Activated T-cell treated with anti-CD3 and anti-CD28 coated beads, Interleukin-2, amount 50 U/mL, for 24 hours (primary cell): ENCODE measurements around the gene PNKP.

ENCODE experiments used
- DNase-seq: peaks from one replicate; pipeline ENCODE4 v3.0.0-alpha.2; 2020
- H3K27ac Mint-ChIP-seq: 2 replicates; pipeline ENCODE4 v1.8.0; 2020; ENCODE audit warnings: mild to moderate bottlenecking, mixed read lengths
- H3K27me3 Mint-ChIP-seq: 2 replicates; pipeline ENCODE4 v1.8.0; 2020; ENCODE audit warnings: mixed read lengths
- H3K36me3 Mint-ChIP-seq: 2 replicates; pipeline ENCODE4 v1.8.0; 2020; ENCODE audit warnings: low read depth, mixed read lengths
- H3K4me1 Mint-ChIP-seq: 2 replicates; pipeline ENCODE4 v1.8.0; 2020; ENCODE audit warnings: low read depth, mixed read lengths
- H3K4me3 Mint-ChIP-seq: 2 replicates; pipeline ENCODE4 v1.8.0; 2020; ENCODE audit warnings: mild to moderate bottlenecking, moderate library complexity, mixed read lengths
- H3K9me3 Mint-ChIP-seq: 2 replicates; pipeline ENCODE4 v1.8.0; 2020; ENCODE audit warnings: mixed read lengths

Gene PNKP

GRCh38 chr19:49873834-49874233, 6.5 kb upstream of the PNKP start:
- H3K36me3 Mint-ChIP-seq = peaks cover 47% of the 10 kb centered on the region
- no peak for DNase-seq
- H3K4me3 Mint-ChIP-seq = peak overlapping the region; percentile 15
- H3K27ac Mint-ChIP-seq = no peak overlapping the region
- no peaks in the 10 kb centered on the region for H3K27me3 Mint-ChIP-seq
- peaks cover 48% of the 10 kb centered on the region for H3K4me1 Mint-ChIP-seq
- H3K9me3 Mint-ChIP-seq = no peaks in the 10 kb centered on the region

- Mint-ChIP-seq H3K4me3 (no peak overlapping the region), H3K36me3 (peaks cover 43% of the 10 kb centered on the region), H3K27ac (peak overlapping the region; percentile 18), H3K9me3 (no peaks in the 10 kb centered on the region), H3K4me1 (peaks cover 40% of the 10 kb centered on the region), H3K27me3 (no peaks in the 10 kb centered on the region)
- DNase-seq = no peak
Measured at GRCh38 chr19:49873129-49873521, 5.7 kb upstream of the PNKP start.

- DNase-seq = no peak
- no peaks in the 10 kb centered on the region for H3K27me3 Mint-ChIP-seq
- peak overlapping the region; percentile 84 for H3K27ac Mint-ChIP-seq
- peaks cover 38% of the 10 kb centered on the region for H3K4me1 Mint-ChIP-seq
- no peak overlapping the region for H3K4me3 Mint-ChIP-seq
- H3K9me3 Mint-ChIP-seq = no peaks in the 10 kb centered on the region
- H3K36me3 Mint-ChIP-seq = peaks cover 43% of the 10 kb centered on the region
Measured at GRCh38 chr19:49872245-49873128, 5.1 kb upstream of the PNKP start.

DNA sequence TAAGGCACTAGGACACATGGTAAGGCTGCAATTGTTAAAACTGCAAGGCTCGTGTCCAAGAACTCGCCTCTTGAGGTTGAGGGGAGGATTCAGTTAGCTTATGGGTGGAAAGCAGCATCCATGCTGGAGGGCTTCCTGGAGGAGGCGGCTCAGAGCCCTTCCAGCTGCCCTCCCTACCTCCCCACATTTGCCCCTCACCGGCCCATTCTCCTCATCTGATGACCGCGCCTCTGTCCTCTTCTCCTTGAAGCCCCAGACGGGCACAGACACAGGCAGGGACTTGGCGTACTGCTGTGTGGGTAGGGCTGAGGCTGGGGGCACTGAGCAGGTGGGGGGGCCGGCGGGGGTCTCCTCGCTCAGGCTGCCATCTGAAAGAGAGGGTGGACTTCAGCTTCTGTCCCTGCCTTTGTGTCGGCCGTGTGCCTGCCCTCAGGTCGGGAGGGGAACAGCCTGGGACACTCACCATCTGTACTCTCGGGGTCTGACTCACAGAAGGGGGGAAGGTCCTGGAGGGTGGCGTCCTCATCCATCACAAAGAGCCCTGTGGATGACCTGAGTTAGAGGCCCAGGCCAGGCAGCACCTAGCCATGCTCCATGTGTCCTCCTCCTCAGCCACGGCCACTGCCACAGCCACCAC, 4.1 kb upstream of the PNKP start:
- DNase-seq = no peak
- Mint-ChIP-seq H3K27me3 (no peaks in the 10 kb centered on the region), H3K4me3 (no peak overlapping the region), H3K27ac (peak overlapping the region; percentile 84), H3K4me1 (peaks cover 43% of the 10 kb centered on the region), H3K36me3 (peaks cover 50% of the 10 kb centered on the region), H3K9me3 (no peaks in the 10 kb centered on the region)

DNA sequence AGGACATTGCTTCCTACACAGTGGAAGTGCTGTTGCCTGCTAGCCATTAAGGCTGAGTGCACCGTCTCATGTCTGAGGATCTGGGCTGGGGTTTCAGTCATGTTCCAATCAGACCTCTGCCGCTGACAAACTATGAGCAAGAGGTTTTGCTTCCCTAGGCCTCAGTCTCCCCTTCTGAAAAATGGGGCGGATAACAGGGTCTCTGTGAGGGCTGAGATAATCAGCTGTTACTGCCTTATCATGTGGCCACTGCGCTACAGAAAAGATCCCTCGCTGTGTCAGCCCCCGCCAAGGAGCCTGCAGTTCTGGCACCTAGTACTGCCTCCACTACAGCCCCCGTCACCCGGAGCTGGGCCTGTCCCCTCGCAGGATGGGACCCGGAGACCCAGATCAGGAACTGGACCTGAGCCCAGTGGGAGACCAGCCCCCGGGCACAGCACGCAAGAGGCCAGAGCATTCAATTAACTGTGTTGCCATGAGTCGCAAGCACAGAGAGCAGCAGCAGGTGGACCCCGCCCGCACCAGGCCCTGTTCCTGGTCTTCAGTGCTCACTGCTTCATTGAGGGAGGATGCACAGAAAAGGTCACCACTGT, 3.0 kb upstream of the PNKP start:
- Mint-ChIP-seq H3K27ac (no peak overlapping the region), H3K4me3 (no peak overlapping the region), H3K27me3 (no peaks in the 10 kb centered on the region), H3K36me3 (peaks cover 61% of the 10 kb centered on the region), H3K4me1 (peaks cover 48% of the 10 kb centered on the region), H3K9me3 (no peaks in the 10 kb centered on the region)
- DNase-seq = no peak

GRCh38 chr19:49869484-49870308, 2.3 kb upstream of the PNKP start:
- Mint-ChIP-seq H3K4me1 (peaks cover 49% of the 10 kb centered on the region), H3K9me3 (no peaks in the 10 kb centered on the region), H3K36me3 (peaks cover 64% of the 10 kb centered on the region), H3K27ac (no peak overlapping the region), H3K27me3 (no peaks in the 10 kb centered on the region), H3K4me3 (no peak overlapping the region)
- peak; percentile 92 for DNase-seq

- H3K27ac Mint-ChIP-seq = no peak overlapping the region
- peaks cover 50% of the 10 kb centered on the region for H3K4me1 Mint-ChIP-seq
- H3K4me3 Mint-ChIP-seq = no peak overlapping the region
- H3K9me3 Mint-ChIP-seq = no peaks in the 10 kb centered on the region
- no peaks in the 10 kb centered on the region for H3K27me3 Mint-ChIP-seq
- peaks cover 65% of the 10 kb centered on the region for H3K36me3 Mint-ChIP-seq
- peak; percentile 86 for DNase-seq
Measured at GRCh38 chr19:49869009-49869483, 1.7 kb upstream of the PNKP start.

- DNase-seq = no peak
- Mint-ChIP-seq H3K9me3 (no peaks in the 10 kb centered on the region), H3K27ac (no peak overlapping the region), H3K36me3 (peaks cover 67% of the 10 kb centered on the region), H3K4me1 (peaks cover 36% of the 10 kb centered on the region), H3K27me3 (no peaks in the 10 kb centered on the region), H3K4me3 (peak overlapping the region; percentile 97)
Measured at GRCh38 chr19:49864890-49865289, 2.5 kb downstream of the PNKP start.

DNA sequence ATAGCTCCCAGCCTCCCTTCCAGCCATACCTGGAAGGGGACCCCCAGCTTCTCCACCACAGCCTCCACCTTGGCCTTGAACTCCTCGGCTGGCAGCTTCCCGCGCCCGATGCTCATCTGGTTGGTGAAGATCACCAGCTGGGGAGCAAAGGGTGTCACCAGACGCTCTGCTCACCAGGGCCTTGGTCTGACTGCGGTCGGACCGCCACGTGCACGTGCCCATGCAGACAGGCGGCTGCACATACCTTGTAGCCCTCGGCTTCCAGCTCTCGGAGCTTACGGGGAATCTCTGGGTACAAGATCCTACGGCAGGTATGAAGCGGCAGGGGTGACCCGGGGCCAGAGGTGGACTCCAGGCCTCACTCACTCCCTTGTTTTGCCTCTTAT, 3.4 kb downstream of the PNKP start:
- no peak for DNase-seq
- H3K4me3 Mint-ChIP-seq = no peak overlapping the region
- H3K36me3 Mint-ChIP-seq = peaks cover 77% of the 10 kb centered on the region
- H3K4me1 Mint-ChIP-seq = peaks cover 36% of the 10 kb centered on the region
- no peaks in the 10 kb centered on the region for H3K9me3 Mint-ChIP-seq
- H3K27ac Mint-ChIP-seq = peak overlapping the region; percentile 31
- H3K27me3 Mint-ChIP-seq = no peaks in the 10 kb centered on the region

- no peak for DNase-seq
- Mint-ChIP-seq H3K4me3 (no peak overlapping the region), H3K9me3 (no peaks in the 10 kb centered on the region), H3K36me3 (peaks cover 82% of the 10 kb centered on the region), H3K27ac (peak overlapping the region; percentile 72), H3K27me3 (no peaks in the 10 kb centered on the region), H3K4me1 (peaks cover 36% of the 10 kb centered on the region)
Measured at GRCh38 chr19:49863254-49863934, 4.0 kb downstream of the PNKP start.

DNA sequence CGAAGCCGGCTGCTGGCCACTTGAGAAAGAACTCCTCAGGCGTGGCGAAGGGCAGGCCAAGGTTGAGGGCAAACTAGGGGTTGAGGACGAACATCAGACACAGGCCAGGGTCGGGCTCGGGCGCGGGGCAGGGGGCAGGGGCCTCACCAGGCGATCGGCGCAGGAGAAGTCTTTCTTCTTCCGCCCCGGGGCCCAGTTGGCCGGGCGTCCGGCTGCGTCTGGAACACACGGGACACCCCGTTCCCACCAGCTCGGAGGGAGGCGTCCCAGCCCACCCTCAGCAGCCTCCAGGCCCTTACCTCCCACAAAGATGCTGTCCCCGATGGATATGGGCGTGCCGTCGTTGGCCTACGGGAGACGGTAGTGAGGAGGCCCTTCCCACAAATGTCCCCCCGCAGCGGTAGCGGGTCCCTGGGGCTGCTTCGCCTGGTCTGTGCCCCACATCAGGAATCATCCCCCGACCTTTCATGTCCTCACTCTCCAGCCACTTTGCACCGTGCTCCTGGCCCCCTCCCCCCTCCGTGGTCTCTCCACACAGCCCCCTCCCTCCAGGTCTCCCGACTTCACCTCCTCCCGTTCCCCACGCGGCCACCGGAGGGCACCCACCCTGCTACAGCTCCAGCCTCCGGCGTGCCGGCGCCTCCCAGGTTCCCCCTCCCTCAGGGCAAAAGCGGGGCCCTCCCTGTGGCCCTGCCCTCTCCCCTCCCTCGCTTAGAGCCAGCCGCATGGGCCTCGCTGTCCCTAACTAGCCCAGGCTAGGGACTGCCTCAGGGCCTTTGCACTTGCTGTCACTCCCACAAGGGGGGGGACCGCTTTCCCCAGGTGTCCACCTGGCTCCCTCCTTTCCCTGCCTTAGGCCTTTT, 4.8 kb downstream of the PNKP start:
- no peaks in the 10 kb centered on the region for H3K9me3 Mint-ChIP-seq
- no peak overlapping the region for H3K4me3 Mint-ChIP-seq
- H3K36me3 Mint-ChIP-seq = peaks cover 89% of the 10 kb centered on the region
- H3K27ac Mint-ChIP-seq = peak overlapping the region; percentile 72
- peaks cover 36% of the 10 kb centered on the region for H3K4me1 Mint-ChIP-seq
- DNase-seq = no peak
- no peaks in the 10 kb centered on the region for H3K27me3 Mint-ChIP-seq

DNA sequence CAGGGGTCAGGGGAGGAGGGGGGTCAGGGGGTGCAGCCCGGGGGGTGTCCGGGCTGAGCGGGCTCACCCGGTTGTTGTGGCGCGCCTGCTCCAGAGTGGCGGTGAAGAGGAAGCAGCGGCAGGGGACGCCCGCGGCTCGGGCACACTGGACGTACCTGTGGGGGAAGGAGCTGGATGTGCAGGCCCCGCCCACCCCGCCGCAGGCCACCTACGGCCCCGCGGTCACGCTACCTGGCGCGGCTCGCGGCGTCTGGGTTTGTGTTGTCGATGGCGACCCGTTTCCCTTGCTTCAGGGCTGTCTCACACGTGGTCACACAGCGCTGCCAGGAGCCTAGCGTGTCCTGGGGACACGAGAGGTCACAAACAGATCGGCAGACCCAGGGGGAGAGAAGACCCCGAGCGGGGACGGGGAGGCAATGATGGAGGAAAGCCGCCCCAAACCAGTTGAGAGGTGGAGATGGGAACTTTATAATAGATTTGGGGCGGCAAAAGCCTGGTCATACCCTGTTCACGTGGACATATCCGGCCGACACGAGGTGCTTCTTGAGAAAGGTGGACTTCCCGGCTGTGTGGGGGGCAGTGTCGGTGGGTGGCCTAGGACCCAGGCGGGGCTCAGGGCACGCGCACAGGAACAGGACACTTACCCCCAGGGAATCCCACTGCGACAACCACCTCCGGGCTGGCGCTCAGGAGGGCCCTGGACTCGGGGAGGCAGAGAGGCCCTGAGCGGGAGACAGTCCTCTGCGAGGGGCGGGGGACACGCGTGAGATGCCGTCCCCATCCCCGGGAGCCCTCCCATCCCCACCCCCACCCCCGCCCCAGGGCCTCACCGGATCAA, 5.6 kb downstream of the PNKP start:
- no peak overlapping the region for H3K27ac Mint-ChIP-seq
- H3K9me3 Mint-ChIP-seq = no peaks in the 10 kb centered on the region
- H3K36me3 Mint-ChIP-seq = peaks cover 92% of the 10 kb centered on the region
- peaks cover 34% of the 10 kb centered on the region for H3K4me1 Mint-ChIP-seq
- no peak overlapping the region for H3K4me3 Mint-ChIP-seq
- no peaks in the 10 kb centered on the region for H3K27me3 Mint-ChIP-seq
- DNase-seq = no peak
